Gastroesophageal sphincter (tissue), 4 donors: ENCODE results near the gene CTNNA1. TPM values are rescaled to one million over a fixed set of nuclear protein-coding genes. Genes with fewer than 3 reads are reported as not detected.

Source experiments
- ATAC-seq: fragments of 150-250 bp; one replicate; pipeline ENCODE4 v1.9.1; 2016; ENCODE audit warnings: mild to moderate bottlenecking, moderate library complexity
- H3K27ac ChIP-seq, 4 donors: fragments of 200-600 bp; sonication (generic) in 3 of 4; 1 replicate in 3 of 4; 2 replicates in 1 of 4; pipeline ENCODE4 v1.5.1; 2016 to 2019
- H3K27me3 ChIP-seq: fragments of 200-600 bp; sonication (generic); one replicate; pipeline ENCODE4 v1.5.1; 2019
- H3K36me3 ChIP-seq, 2 donors: fragments of 200-600 bp; sonication (generic); one replicate each; pipeline ENCODE4 v1.5.1; 2019; ENCODE audit warnings: control low read depth in 1 of 2
- H3K4me1 ChIP-seq, 3 donors: fragments of 200-600 bp; sonication (generic); 1 replicate in 2 of 3; 2 replicates in 1 of 3; pipeline ENCODE4 v1.5.1; 2016 to 2019; ENCODE audit warnings: control low read depth in 2 of 3
- H3K4me3 ChIP-seq, 2 donors: fragments of 200-600 bp; sonication (generic); one replicate each; pipeline ENCODE4 v1.5.1; 2019; ENCODE audit warnings: mild to moderate bottlenecking in 1 of 2, moderate library complexity in 1 of 2
- H3K9me3 ChIP-seq, 3 donors: fragments of 200-600 bp; sonication (generic); one replicate each; pipeline ENCODE4 v1.5.1; 2017 to 2019; ENCODE audit warnings: control low read depth in 2 of 3
- CTCF ChIP-seq, 4 experiments: fragments of 200-600 bp in 2 of 4; fragments of 450-650 bp in 2 of 4; sonication (generic) in 1 of 4; IDR thresholded peaks; one replicate each; pipeline ENCODE4 v1.5.1; 2017 to 2019; ENCODE audit warnings: antibody characterized with exemption in 4 of 4, mild to moderate bottlenecking in 2 of 4, moderate library complexity in 2 of 4
- EP300 ChIP-seq: sonication (generic); formaldehyde crosslinking; IDR thresholded peaks from one replicate; pipeline ENCODE4 v1.6.1; 2017; ENCODE audit warnings: antibody characterized with exemption, mild to moderate bottlenecking
- POLR2A ChIP-seq, 2 donors: fragments of 450-650 bp; IDR thresholded peaks; one replicate each; pipeline ENCODE4 v1.6.1; 2017; ENCODE audit warnings: antibody characterized with exemption in 2 of 2, mild to moderate bottlenecking in 2 of 2, moderate library complexity in 1 of 2
- POLR2AphosphoS5 ChIP-seq: sonication (generic); formaldehyde crosslinking; IDR thresholded peaks from one replicate; pipeline ENCODE4 v1.6.1; 2017; ENCODE audit warnings: antibody characterized with exemption
- WGBS, 2 donors: methylation state at CpG; one replicate each; pipeline ENCODE4 v1.1.5; 2018; ENCODE audit warnings: low coverage in 1 of 2; 5-methylcytosine and 5-hydroxymethylcytosine counted together
- total RNA-seq, 4 donors: library from RNA; depleted of rRNA; stranded (reverse); fragments of >200 nt; gene quantifications; one replicate each; pipeline ENCODE4 v1.1.0, GENCODE V29; 2016

CTNNA1 gene
- total RNA-seq, 4 donors from 2014 or later = 289 to 425 (median 365) TPM

- Histone ChIP-seq H3K4me3 (no peak overlapping the region), H3K27me3 (no peaks in the 10 kb centered on the region), H3K4me1 (peaks cover 0 to 14% (median 0%) of the 10 kb centered on the region in 3 donors), H3K9me3 (no peaks in the 10 kb centered on the region), H3K27ac (no peak overlapping the region), H3K36me3 (peaks cover 0 to 26% of the 10 kb centered on the region in 2 donors)
- WGBS, 2 donors = 62 to 82% methylated on average over 2 of the region's 2 CpGs
- no peak for ATAC-seq
- TF ChIP-seq POLR2AphosphoS5 = no peak
- no peak for TF ChIP-seq POLR2A (IDR thresholded peaks at IDR 0.05)
- TF ChIP-seq CTCF (IDR thresholded peaks at IDR 0.05) = no peak
- no peak for TF ChIP-seq EP300
Measured at GRCh38 chr5:138942066-138942465, 188.8 kb downstream of the CTNNA1 start.

GRCh38 chr5:138942861-138943260 is 189.6 kb downstream of the CTNNA1 start:
- no peak for TF ChIP-seq POLR2AphosphoS5
- TF ChIP-seq POLR2A (IDR thresholded peaks at IDR 0.05) = no peak
- no peak for TF ChIP-seq CTCF (IDR thresholded peaks at IDR 0.05)
- TF ChIP-seq EP300 = no peak
- Histone ChIP-seq H3K4me1 (peaks cover 0 to 8% (median 0%) of the 10 kb centered on the region in 3 donors), H3K27me3 (no peaks in the 10 kb centered on the region), H3K9me3 (no peaks in the 10 kb centered on the region), H3K36me3 (peaks cover 0 to 31% of the 10 kb centered on the region in 2 donors), H3K4me3 (no peak overlapping the region), H3K27ac (no peak overlapping the region)
- no peak for ATAC-seq
- 86 to 87% methylated on average over 3 of the region's 3 CpGs for WGBS, 2 donors

- no peak for ATAC-seq
- no peaks in the 10 kb centered on the region for H3K9me3 ChIP-seq
- peaks cover 0 to 38% of the 10 kb centered on the region in 2 donors for H3K36me3 ChIP-seq
- H3K27me3 ChIP-seq = no peaks in the 10 kb centered on the region
- H3K27ac ChIP-seq = no peak overlapping the region
- no peak overlapping the region for H3K4me3 ChIP-seq
- peaks cover 0 to 13% (median 0%) of the 10 kb centered on the region in 3 donors for H3K4me1 ChIP-seq
- TF ChIP-seq POLR2AphosphoS5 (no peak), CTCF (IDR thresholded peaks at IDR 0.05) (no peak), POLR2A (IDR thresholded peaks at IDR 0.05) (no peak), EP300 (no peak)
- WGBS, 2 donors = 100% methylated on average over 3 to 4 of the region's 6 CpGs
Measured at GRCh38 chr5:138943599-138944173, 190.5 kb downstream of the CTNNA1 start.

GRCh38 chr5:138944527-138945322 is 191.5 kb downstream of the CTNNA1 start:
- H3K4me3 ChIP-seq = no peak overlapping the region
- WGBS, 2 donors = 95 to 100% methylated on average over 1 to 6 of the region's 23 CpGs
- no peak for ATAC-seq

More at GRCh38 chr5:138944527-138945322, 191.5 kb downstream of the CTNNA1 start:
- H3K4me1 ChIP-seq = peaks cover 0 to 21% (median 0%) of the 10 kb centered on the region in 3 donors
- H3K9me3 ChIP-seq = no peaks in the 10 kb centered on the region
- H3K27ac ChIP-seq = no peak overlapping the region
- H3K36me3 ChIP-seq = peaks cover 0 to 38% of the 10 kb centered on the region in 2 donors
- TF ChIP-seq CTCF (IDR thresholded peaks at IDR 0.05) (no peak), POLR2A (IDR thresholded peaks at IDR 0.05) (no peak), POLR2AphosphoS5 (no peak), EP300 (no peak)
- no peaks in the 10 kb centered on the region for H3K27me3 ChIP-seq
